Caco-2 (cell line): ENCODE results near the gene ZNF644. TPM values are rescaled to one million over a fixed set of nuclear protein-coding genes. Genes with fewer than 3 reads are reported as not detected.

Experiments
- BruUV-seq: library from RNA; stranded (reverse); fragments of 400-500 nt; replicated peaks from 2 replicates; lab custom pipeline; 2021; lab: Mats Ljungman, UMichigan
- CTCF ChIA-PET: fragments of 300-600 bp; sonication (Branson Sonifier 250); formaldehyde crosslinking; loops from one replicate; lab custom pipeline; 2022; ENCODE audit warnings: antibody characterized with exemption; lab: Charles Lee
- POLR2A ChIA-PET: fragments of 300-600 bp; sonication (Branson Sonifier 250); formaldehyde crosslinking; loops from one replicate; lab custom pipeline; 2022; ENCODE audit warnings: antibody characterized with exemption; lab: Charles Lee
- DNase-seq, 2 experiments: peaks; one replicate each; pipeline versions ENCODE4 v3.0.0 to v3.0.0-alpha.2; 2020 to 2022
- H3K27me3 ChIP-seq: replicated peaks from 2 replicates; pipeline ENCODE4 v1.6.0; 2011; ENCODE audit warnings: low read length; ENCODE audit not compliant: control insufficient read depth, insufficient read depth
- H3K36me3 ChIP-seq: 2 replicates; pipeline ENCODE4 v1.5.1; 2011; ENCODE audit warnings: low read length; ENCODE audit not compliant: control insufficient read depth, insufficient read depth
- H3K4me1 ChIP-seq: fragments of 250-450 bp; sonication (Bioruptor Pico); 2 replicates; pipeline ENCODE4 v1.5.1; 2020; ENCODE audit warnings: mild to moderate bottlenecking
- H3K4me3 ChIP-seq: 2 replicates; pipeline ENCODE4 v1.5.1; 2011; ENCODE audit warnings: low read depth, mild to moderate bottlenecking, control low read depth, low read length
- H3K9me3 ChIP-seq: fragments of 250-450 bp; sonication (Bioruptor Pico); 2 replicates; pipeline ENCODE4 v1.5.1; 2020; ENCODE audit warnings: mild to moderate bottlenecking, moderate library complexity
- H3K27ac Mint-ChIP-seq: one replicate; pipeline ENCODE4 v1.8.0; 2022; ENCODE audit warnings: mixed read lengths; ENCODE audit not compliant: unreplicated experiment
- H3K27me3 Mint-ChIP-seq: one replicate; pipeline ENCODE4 v1.8.0; 2022; ENCODE audit warnings: mixed read lengths; ENCODE audit not compliant: insufficient read depth, unreplicated experiment
- H3K36me3 Mint-ChIP-seq: one replicate; pipeline ENCODE4 v1.8.0; 2022; ENCODE audit warnings: mild to moderate bottlenecking, mixed read lengths; ENCODE audit not compliant: insufficient read depth, unreplicated experiment
- H3K4me1 Mint-ChIP-seq: one replicate; pipeline ENCODE4 v1.8.0; 2022; ENCODE audit warnings: low read depth, mixed read lengths; ENCODE audit not compliant: unreplicated experiment
- H3K4me3 Mint-ChIP-seq: one replicate; pipeline ENCODE4 v1.8.0; 2022; ENCODE audit warnings: mild to moderate bottlenecking, moderate library complexity, mixed read lengths; ENCODE audit not compliant: unreplicated experiment
- H3K9me3 Mint-ChIP-seq: one replicate; pipeline ENCODE4 v1.8.0; 2022; ENCODE audit warnings: mixed read lengths; ENCODE audit not compliant: unreplicated experiment
- intact Hi-C: fragments of 100-400 bp; cut with micrococcal nuclease; formaldehyde crosslinking; loops from one replicate; pipeline ENCODE4 v1.10.0; 2022; ENCODE audit not compliant: unreplicated experiment
- total RNA-seq: library from RNA; stranded (reverse); gene quantifications from 2 replicates; pipeline ENCODE4 v1.2.3, GENCODE V29; 2022
- TF ChIP-seq, protein P1 (sequence below), 2 experiments: fragments of 200-600 bp in 1 of 2; IDR thresholded peaks; 1 replicate in 1 of 2; 2 replicates in 1 of 2; pipeline versions ENCODE4 v1.5.1 to v1.8.0; 2011 to 2022; ENCODE audit warnings: antibody characterized with exemption in 1 of 2, control low read depth in 1 of 2, inconsistent platforms in 1 of 2, low read depth in 1 of 2, low read length in 1 of 2, mild to moderate bottlenecking in 1 of 2, moderate library complexity in 1 of 2; ENCODE audit not compliant: insufficient read depth in 1 of 2, severe bottlenecking in 1 of 2, unreplicated experiment in 1 of 2

ZNF644 gene
- total RNA-seq, 1 experiment from 2014 or later, result 32.5 TPM

DNA sequence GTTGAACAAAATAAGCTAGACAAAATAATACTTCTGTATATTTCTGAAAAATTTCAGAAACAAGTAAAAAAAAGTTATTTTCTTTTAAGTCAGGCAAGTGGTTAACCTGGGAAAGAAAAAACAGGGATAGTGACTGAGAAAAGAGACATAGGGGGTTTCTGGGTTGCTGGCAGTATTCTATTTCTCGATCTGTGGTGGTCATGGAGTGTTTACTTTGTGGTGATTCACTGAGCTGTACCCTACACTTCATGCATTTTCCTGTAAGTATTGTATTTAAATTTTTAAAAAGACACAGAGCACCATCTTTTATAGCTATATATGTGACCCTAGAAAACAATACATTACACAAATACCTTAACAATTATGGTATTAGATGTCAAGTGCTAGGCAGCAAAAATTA lies 58.2 kb downstream of the ZNF644 start:
- Histone ChIP-seq H3K4me1 (peaks cover 5% of the 10 kb centered on the region; the same call in 1 of the 2 replicates), H3K36me3 (no peaks in the 10 kb centered on the region), H3K27me3 (no peaks in the 10 kb centered on the region), H3K9me3 (no peaks in the 10 kb centered on the region), H3K4me3 (no peak overlapping the region)
- Mint-ChIP-seq H3K4me1 (no peaks in the 10 kb centered on the region), H3K36me3 (peaks cover 23% of the 10 kb centered on the region), H3K27me3 (no peaks in the 10 kb centered on the region), H3K27ac (no peak overlapping the region), H3K4me3 (no peak overlapping the region), H3K9me3 (no peaks in the 10 kb centered on the region)
- DNase-seq, result no peak
- ChIA-PET CTCF (no interaction called here), POLR2A (no interaction called here)
- BruUV-seq, result no TSS peak
- intact Hi-C loops, result loop anchor here (1.0 to 2.0 kb wide), 3 partner anchors 113 to 242 kb away; no protein-coding TSS in a partner anchor
- TF ChIP-seq, protein P1, sequence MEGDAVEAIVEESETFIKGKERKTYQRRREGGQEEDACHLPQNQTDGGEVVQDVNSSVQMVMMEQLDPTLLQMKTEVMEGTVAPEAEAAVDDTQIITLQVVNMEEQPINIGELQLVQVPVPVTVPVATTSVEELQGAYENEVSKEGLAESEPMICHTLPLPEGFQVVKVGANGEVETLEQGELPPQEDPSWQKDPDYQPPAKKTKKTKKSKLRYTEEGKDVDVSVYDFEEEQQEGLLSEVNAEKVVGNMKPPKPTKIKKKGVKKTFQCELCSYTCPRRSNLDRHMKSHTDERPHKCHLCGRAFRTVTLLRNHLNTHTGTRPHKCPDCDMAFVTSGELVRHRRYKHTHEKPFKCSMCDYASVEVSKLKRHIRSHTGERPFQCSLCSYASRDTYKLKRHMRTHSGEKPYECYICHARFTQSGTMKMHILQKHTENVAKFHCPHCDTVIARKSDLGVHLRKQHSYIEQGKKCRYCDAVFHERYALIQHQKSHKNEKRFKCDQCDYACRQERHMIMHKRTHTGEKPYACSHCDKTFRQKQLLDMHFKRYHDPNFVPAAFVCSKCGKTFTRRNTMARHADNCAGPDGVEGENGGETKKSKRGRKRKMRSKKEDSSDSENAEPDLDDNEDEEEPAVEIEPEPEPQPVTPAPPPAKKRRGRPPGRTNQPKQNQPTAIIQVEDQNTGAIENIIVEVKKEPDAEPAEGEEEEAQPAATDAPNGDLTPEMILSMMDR (IDR thresholded peaks at IDR 0.05; ENCODE audit: insufficient read depth in 1 of 2, low read depth in 1 of 2, low read length in 1 of 2, severe bottlenecking in 1 of 2, unreplicated experiment in 1 of 2), result no peak

DNA sequence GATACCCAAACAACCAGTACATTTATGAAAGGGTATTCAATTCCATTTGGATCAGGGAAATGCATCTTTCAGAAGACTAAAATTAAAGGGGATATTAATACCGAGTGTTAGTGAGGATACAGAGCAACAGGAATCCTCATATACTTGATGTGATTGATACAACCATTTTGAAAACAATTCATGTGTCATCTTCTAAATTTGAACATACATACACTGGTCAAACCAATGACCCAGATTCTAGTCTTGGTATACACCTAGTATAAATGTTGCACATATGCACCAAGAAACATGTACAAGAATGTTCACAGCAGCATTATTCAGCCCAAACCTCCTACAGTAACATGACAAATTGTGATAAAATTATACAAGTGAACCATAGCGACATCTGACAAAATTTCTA lies 58.6 kb downstream of the ZNF644 start:
- Histone ChIP-seq H3K4me1 (peaks cover 5% of the 10 kb centered on the region; the same call in 1 of the 2 replicates), H3K36me3 (no peaks in the 10 kb centered on the region), H3K27me3 (no peaks in the 10 kb centered on the region), H3K4me3 (no peak overlapping the region), H3K9me3 (no peaks in the 10 kb centered on the region)
- no peaks in the 10 kb centered on the region for H3K9me3 Mint-ChIP-seq
- no peaks in the 10 kb centered on the region for H3K4me1 Mint-ChIP-seq
- POLR2A ChIA-PET, result no interaction called here
- intact Hi-C loops, result no loop called here
- H3K36me3 Mint-ChIP-seq, result peaks cover 23% of the 10 kb centered on the region
- no peak overlapping the region for H3K27ac Mint-ChIP-seq
- CTCF ChIA-PET, result no interaction called here
- H3K4me3 Mint-ChIP-seq, result no peak overlapping the region
- no peak for DNase-seq
- TF ChIP-seq, protein P1 (IDR thresholded peaks at IDR 0.05; ENCODE audit: insufficient read depth in 1 of 2, low read depth in 1 of 2, low read length in 1 of 2, severe bottlenecking in 1 of 2, unreplicated experiment in 1 of 2), result no peak
- BruUV-seq, result no TSS peak
- H3K27me3 Mint-ChIP-seq, result no peaks in the 10 kb centered on the region

DNA sequence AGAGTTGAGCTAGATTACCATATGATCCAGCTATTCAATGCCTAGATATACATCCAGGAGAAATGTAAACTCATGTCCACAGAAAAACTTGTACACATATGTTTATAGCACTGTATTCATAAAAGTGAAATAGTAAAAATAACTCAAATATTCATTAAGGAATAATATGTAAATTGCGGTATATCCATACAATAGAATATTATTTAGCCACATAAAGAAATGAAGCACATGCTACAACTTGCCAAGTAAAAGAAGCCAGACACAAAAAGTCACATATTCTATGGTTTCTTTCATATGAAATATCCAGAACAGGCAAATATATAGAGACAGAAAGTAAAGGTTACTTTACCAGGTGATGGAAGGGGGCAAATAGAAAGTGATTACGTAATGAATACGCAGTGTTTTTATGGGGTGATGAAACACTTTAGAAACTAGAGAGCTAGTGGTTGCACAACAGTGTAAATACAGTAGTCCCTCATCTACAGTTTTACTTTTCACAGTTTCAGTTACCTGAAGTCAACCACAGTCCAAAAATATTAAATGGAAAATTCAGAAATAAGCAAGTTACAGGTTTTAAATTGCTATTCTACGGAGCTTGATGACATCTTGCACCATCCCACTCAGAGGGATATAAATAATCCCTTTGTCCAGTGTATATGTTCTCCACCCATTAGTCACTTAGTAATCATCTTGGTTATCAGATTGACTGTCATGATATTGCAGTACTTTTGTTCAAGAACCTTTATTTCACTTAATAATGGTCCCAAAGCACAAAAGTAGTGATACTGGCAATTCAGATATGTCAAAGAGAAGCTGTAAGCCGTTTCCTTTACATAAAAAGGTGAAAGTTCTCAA lies 62.3 kb downstream of the ZNF644 start:
- Mint-ChIP-seq H3K4me1 (no peaks in the 10 kb centered on the region), H3K4me3 (no peak overlapping the region), H3K9me3 (no peaks in the 10 kb centered on the region), H3K36me3 (peaks cover 19% of the 10 kb centered on the region), H3K27ac (no peak overlapping the region), H3K27me3 (no peaks in the 10 kb centered on the region)
- Histone ChIP-seq H3K27me3 (no peaks in the 10 kb centered on the region), H3K4me1 (peaks cover 5% of the 10 kb centered on the region; the same call in 1 of the 2 replicates), H3K36me3 (no peaks in the 10 kb centered on the region), H3K4me3 (no peak overlapping the region), H3K9me3 (no peaks in the 10 kb centered on the region)
- peak in 1 of 2 experiments; percentile 9 for DNase-seq
- ChIA-PET CTCF (no interaction called here), POLR2A (no interaction called here)
- intact Hi-C loops, result no loop called here
- no TSS peak for BruUV-seq
- TF ChIP-seq, protein P1 (IDR thresholded peaks at IDR 0.05; ENCODE audit: insufficient read depth in 1 of 2, low read depth in 1 of 2, low read length in 1 of 2, severe bottlenecking in 1 of 2, unreplicated experiment in 1 of 2), result no peak
